GM12878 (cell line): ENCODE data around the gene MACROD2.

Experiments
- FOXM1 ChIP-seq: IDR thresholded peaks from 2 replicates; pipeline ENCODE4 v1.6.1; 2012; ENCODE audit warnings: low read depth, mild to moderate bottlenecking, inconsistent platforms, low read length, moderate library complexity
- REST ChIP-seq: IDR thresholded peaks from 2 replicates; pipeline ENCODE4 v1.6.1; 2012; ENCODE audit warnings: mild to moderate bottlenecking, low read depth, low read length
- SREBF2 ChIP-seq: IDR thresholded peaks from 2 replicates; pipeline ENCODE4 v1.6.1; 2012; ENCODE audit warnings: mild to moderate bottlenecking, low read length
- TAF1 ChIP-seq: IDR thresholded peaks from 2 replicates; pipeline ENCODE4 v1.6.1; 2011; ENCODE audit warnings: mild to moderate bottlenecking, low read depth, low read length, borderline replicate concordance
- TBL1XR1 ChIP-seq: IDR thresholded peaks from 2 replicates; pipeline ENCODE4 v1.6.1; 2012; ENCODE audit warnings: low read depth, low read length, improper control_type of control experiment
- ZNF622 ChIP-seq: fragments of 450-650 bp; IDR thresholded peaks from 2 replicates; pipeline ENCODE4 v1.6.1; 2017; ENCODE audit warnings: mild to moderate bottlenecking, inconsistent platforms
- TF ChIP-seq, protein P1 (sequence below): fragments of 450-650 bp; formaldehyde crosslinking; IDR thresholded peaks from 2 replicates; pipeline ENCODE4 v1.5.0; 2022; ENCODE audit warnings: mild to moderate bottlenecking, missing genetic modification characterization
- TF ChIP-seq, protein P2 (sequence below), 3 experiments: IDR thresholded peaks in 2 of 3; conservative IDR thresholded peaks in 1 of 3; 2 replicates each; pipeline ENCODE4 v1.5.1; 2011; ENCODE audit warnings: low read depth in 3 of 3, low read length in 3 of 3, mild to moderate bottlenecking in 3 of 3, control low read depth in 2 of 3, moderate library complexity in 2 of 3, inconsistent platforms in 1 of 3, mixed read lengths in 1 of 3; ENCODE audit not compliant: control insufficient read depth in 2 of 3, insufficient read depth in 1 of 3; ENCODE audit errors: extremely low read depth in 1 of 3

- no peak for TF ChIP-seq SREBF2
- TF ChIP-seq ZNF622 = no peak
- TF ChIP-seq, protein P1, sequence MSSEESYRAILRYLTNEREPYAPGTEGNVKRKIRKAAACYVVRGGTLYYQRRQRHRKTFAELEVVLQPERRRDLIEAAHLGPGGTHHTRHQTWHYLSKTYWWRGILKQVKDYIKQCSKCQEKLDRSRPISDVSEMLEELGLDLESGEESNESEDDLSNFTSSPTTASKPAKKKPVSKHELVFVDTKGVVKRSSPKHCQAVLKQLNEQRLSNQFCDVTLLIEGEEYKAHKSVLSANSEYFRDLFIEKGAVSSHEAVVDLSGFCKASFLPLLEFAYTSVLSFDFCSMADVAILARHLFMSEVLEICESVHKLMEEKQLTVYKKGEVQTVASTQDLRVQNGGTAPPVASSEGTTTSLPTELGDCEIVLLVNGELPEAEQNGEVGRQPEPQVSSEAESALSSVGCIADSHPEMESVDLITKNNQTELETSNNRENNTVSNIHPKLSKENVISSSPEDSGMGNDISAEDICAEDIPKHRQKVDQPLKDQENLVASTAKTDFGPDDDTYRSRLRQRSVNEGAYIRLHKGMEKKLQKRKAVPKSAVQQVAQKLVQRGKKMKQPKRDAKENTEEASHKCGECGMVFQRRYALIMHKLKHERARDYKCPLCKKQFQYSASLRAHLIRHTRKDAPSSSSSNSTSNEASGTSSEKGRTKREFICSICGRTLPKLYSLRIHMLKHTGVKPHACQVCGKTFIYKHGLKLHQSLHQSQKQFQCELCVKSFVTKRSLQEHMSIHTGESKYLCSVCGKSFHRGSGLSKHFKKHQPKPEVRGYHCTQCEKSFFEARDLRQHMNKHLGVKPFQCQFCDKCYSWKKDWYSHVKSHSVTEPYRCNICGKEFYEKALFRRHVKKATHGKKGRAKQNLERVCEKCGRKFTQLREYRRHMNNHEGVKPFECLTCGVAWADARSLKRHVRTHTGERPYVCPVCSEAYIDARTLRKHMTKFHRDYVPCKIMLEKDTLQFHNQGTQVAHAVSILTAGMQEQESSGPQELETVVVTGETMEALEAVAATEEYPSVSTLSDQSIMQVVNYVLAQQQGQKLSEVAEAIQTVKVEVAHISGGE (CRISPR knock-in tag) = no peak
- no peak for TF ChIP-seq REST
- TF ChIP-seq, protein P2, sequence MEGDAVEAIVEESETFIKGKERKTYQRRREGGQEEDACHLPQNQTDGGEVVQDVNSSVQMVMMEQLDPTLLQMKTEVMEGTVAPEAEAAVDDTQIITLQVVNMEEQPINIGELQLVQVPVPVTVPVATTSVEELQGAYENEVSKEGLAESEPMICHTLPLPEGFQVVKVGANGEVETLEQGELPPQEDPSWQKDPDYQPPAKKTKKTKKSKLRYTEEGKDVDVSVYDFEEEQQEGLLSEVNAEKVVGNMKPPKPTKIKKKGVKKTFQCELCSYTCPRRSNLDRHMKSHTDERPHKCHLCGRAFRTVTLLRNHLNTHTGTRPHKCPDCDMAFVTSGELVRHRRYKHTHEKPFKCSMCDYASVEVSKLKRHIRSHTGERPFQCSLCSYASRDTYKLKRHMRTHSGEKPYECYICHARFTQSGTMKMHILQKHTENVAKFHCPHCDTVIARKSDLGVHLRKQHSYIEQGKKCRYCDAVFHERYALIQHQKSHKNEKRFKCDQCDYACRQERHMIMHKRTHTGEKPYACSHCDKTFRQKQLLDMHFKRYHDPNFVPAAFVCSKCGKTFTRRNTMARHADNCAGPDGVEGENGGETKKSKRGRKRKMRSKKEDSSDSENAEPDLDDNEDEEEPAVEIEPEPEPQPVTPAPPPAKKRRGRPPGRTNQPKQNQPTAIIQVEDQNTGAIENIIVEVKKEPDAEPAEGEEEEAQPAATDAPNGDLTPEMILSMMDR (IDR thresholded peaks at IDR 0.05 in 2 of 3, conservative IDR thresholded peaks at IDR 0.05 in 1 of 3; ENCODE audit: control insufficient read depth in 2 of 3, extremely low read depth in 1 of 3, insufficient read depth in 1 of 3, low read depth in 3 of 3, low read length in 3 of 3) = no peak
- TF ChIP-seq TBL1XR1 = no peak
- no peak for TF ChIP-seq FOXM1
- TF ChIP-seq TAF1 = no peak
Observed at GRCh38 chr20:14580418-14581074, 585.2 kb downstream of the MACROD2 start.
